OCI-LY7 (cell line): ENCODE measurements around the gene CDC42BPG.

Experiments used
- EZH2phosphoT487 ChIP-seq: fragments of 200-600 bp; sonication (generic); IDR thresholded peaks from 2 replicates; pipeline ENCODE4 v1.6.1; 2018; ENCODE audit warnings: low read depth, borderline replicate concordance, mild to moderate bottlenecking, mixed run types, antibody characterized with exemption, low read length, moderate library complexity, mixed read lengths
- TF ChIP-seq, protein P1 (sequence below): fragments of 200-600 bp; sonication (generic); conservative IDR thresholded peaks from 2 replicates; pipeline ENCODE4 v1.5.1; 2014; ENCODE audit warnings: mild to moderate bottlenecking, antibody characterized with exemption, low read length, moderate library complexity, mixed read lengths

DNA sequence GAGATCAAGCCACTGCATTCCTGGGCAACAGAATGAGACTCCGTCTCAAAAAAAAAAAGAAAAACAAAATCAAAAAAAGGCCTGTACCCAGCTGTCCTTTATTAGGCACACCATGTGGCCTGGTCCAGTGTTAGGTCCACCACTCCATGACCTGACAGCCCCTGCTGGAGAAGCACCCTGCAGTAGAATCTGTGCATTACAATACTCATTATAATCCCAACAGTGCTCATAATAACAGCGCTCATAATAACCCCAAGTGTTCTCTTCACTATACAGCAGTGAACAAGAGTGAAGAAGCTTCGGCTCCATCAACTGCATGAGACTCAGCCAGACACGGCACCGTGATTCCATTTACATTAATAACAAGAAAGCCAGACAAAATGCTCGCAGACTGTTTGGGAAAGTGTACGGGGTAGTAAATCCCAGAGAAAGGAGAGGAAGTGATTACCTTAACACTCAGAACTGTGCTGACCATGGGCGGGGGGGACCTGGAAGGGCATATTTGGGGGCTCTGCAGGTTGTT lies 42.8 kb upstream of the CDC42BPG start:
- TF ChIP-seq, protein P1, sequence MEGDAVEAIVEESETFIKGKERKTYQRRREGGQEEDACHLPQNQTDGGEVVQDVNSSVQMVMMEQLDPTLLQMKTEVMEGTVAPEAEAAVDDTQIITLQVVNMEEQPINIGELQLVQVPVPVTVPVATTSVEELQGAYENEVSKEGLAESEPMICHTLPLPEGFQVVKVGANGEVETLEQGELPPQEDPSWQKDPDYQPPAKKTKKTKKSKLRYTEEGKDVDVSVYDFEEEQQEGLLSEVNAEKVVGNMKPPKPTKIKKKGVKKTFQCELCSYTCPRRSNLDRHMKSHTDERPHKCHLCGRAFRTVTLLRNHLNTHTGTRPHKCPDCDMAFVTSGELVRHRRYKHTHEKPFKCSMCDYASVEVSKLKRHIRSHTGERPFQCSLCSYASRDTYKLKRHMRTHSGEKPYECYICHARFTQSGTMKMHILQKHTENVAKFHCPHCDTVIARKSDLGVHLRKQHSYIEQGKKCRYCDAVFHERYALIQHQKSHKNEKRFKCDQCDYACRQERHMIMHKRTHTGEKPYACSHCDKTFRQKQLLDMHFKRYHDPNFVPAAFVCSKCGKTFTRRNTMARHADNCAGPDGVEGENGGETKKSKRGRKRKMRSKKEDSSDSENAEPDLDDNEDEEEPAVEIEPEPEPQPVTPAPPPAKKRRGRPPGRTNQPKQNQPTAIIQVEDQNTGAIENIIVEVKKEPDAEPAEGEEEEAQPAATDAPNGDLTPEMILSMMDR = no peak
- TF ChIP-seq EZH2phosphoT487 = no peak
